ENCODE results near the gene LARP4B.

DNA sequence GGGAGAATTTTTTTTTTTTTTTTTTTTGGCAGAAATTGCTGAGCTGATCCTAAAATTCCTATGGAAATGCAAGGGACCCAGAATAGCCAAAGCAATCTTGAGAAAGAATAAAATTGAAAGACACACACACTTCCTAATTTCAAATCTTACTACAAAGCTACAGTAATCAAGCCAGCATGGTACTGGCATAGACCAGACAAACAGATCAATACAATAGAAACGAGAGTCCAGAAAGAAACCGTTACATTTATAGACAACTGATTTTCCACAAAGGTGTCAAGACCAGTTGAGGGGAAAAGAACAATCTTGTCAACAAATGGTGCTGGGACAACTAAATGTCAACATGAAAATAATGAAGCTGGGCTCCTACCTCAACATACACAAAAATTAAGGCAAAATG, 34.5 kb downstream of the LARP4B start:
- no peak for TF ChIP-seq NR2F2 (IDR thresholded peaks at IDR 0.05)
- TF ChIP-seq, protein P1, sequence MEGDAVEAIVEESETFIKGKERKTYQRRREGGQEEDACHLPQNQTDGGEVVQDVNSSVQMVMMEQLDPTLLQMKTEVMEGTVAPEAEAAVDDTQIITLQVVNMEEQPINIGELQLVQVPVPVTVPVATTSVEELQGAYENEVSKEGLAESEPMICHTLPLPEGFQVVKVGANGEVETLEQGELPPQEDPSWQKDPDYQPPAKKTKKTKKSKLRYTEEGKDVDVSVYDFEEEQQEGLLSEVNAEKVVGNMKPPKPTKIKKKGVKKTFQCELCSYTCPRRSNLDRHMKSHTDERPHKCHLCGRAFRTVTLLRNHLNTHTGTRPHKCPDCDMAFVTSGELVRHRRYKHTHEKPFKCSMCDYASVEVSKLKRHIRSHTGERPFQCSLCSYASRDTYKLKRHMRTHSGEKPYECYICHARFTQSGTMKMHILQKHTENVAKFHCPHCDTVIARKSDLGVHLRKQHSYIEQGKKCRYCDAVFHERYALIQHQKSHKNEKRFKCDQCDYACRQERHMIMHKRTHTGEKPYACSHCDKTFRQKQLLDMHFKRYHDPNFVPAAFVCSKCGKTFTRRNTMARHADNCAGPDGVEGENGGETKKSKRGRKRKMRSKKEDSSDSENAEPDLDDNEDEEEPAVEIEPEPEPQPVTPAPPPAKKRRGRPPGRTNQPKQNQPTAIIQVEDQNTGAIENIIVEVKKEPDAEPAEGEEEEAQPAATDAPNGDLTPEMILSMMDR (IDR thresholded peaks at IDR 0.05; ENCODE audit: low read depth, low read length, missing input control) = no peak
- no peak for TF ChIP-seq RAD21 (IDR thresholded peaks at IDR 0.05)
- TF ChIP-seq GABPA (IDR thresholded peaks at IDR 0.05 in 1 of 2, conservative IDR thresholded peaks at IDR 0.05 in 1 of 2) = no peak
- TF ChIP-seq, protein P2, sequence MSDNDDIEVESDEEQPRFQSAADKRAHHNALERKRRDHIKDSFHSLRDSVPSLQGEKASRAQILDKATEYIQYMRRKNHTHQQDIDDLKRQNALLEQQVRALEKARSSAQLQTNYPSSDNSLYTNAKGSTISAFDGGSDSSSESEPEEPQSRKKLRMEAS (IDR thresholded peaks at IDR 0.05) = no peak
- TF ChIP-seq, protein P3, sequence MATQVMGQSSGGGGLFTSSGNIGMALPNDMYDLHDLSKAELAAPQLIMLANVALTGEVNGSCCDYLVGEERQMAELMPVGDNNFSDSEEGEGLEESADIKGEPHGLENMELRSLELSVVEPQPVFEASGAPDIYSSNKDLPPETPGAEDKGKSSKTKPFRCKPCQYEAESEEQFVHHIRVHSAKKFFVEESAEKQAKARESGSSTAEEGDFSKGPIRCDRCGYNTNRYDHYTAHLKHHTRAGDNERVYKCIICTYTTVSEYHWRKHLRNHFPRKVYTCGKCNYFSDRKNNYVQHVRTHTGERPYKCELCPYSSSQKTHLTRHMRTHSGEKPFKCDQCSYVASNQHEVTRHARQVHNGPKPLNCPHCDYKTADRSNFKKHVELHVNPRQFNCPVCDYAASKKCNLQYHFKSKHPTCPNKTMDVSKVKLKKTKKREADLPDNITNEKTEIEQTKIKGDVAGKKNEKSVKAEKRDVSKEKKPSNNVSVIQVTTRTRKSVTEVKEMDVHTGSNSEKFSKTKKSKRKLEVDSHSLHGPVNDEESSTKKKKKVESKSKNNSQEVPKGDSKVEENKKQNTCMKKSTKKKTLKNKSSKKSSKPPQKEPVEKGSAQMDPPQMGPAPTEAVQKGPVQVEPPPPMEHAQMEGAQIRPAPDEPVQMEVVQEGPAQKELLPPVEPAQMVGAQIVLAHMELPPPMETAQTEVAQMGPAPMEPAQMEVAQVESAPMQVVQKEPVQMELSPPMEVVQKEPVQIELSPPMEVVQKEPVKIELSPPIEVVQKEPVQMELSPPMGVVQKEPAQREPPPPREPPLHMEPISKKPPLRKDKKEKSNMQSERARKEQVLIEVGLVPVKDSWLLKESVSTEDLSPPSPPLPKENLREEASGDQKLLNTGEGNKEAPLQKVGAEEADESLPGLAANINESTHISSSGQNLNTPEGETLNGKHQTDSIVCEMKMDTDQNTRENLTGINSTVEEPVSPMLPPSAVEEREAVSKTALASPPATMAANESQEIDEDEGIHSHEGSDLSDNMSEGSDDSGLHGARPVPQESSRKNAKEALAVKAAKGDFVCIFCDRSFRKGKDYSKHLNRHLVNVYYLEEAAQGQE (IDR thresholded peaks at IDR 0.05) = no peak
- TF ChIP-seq ZBTB33 (IDR thresholded peaks at IDR 0.05) = no peak
